WERI-Rb-1 (cell line): Measurements from ENCODE around the gene IFNA17.
"Not testable (repeated sequence)": the region's sequence is repeated elsewhere in the genome, so short reads cannot be mapped to it uniquely, and the experiment has no call there.

Source experiments
- DNase-seq: peaks from one replicate; pipeline ENCODE4 v3.0.0-alpha.2; 2020
- H3K27ac ChIP-seq: fragments of 250-450 bp; sonication (Bioruptor Pico); 2 replicates; pipeline ENCODE4 v1.5.1; 2020; ENCODE audit warnings: mild to moderate bottlenecking, moderate library complexity
- H3K27me3 ChIP-seq: fragments of 250-450 bp; sonication (Bioruptor Pico); 2 replicates; pipeline ENCODE4 v1.5.1; 2021; ENCODE audit warnings: mild to moderate bottlenecking, low read depth, moderate library complexity; ENCODE audit not compliant: insufficient read depth, severe bottlenecking
- H3K36me3 ChIP-seq: fragments of 250-450 bp; sonication (Bioruptor Pico); 2 replicates; pipeline ENCODE4 v1.5.1; 2020; ENCODE audit warnings: mild to moderate bottlenecking, moderate library complexity
- H3K4me3 ChIP-seq: 2 replicates; pipeline ENCODE4 v1.5.1; 2011; ENCODE audit warnings: low read depth, mild to moderate bottlenecking, control low read depth, low read length
- H3K9me3 ChIP-seq: fragments of 250-450 bp; sonication (Bioruptor Pico); 2 replicates; pipeline ENCODE4 v1.5.1; 2021; ENCODE audit warnings: mild to moderate bottlenecking, moderate library complexity; ENCODE audit not compliant: severe bottlenecking
- CTCF ChIP-seq: IDR thresholded peaks from 2 replicates; pipeline ENCODE4 v1.5.1; 2011; ENCODE audit warnings: low read depth, mild to moderate bottlenecking, control low read depth, inconsistent platforms, low read length

Gene IFNA17

DNA sequence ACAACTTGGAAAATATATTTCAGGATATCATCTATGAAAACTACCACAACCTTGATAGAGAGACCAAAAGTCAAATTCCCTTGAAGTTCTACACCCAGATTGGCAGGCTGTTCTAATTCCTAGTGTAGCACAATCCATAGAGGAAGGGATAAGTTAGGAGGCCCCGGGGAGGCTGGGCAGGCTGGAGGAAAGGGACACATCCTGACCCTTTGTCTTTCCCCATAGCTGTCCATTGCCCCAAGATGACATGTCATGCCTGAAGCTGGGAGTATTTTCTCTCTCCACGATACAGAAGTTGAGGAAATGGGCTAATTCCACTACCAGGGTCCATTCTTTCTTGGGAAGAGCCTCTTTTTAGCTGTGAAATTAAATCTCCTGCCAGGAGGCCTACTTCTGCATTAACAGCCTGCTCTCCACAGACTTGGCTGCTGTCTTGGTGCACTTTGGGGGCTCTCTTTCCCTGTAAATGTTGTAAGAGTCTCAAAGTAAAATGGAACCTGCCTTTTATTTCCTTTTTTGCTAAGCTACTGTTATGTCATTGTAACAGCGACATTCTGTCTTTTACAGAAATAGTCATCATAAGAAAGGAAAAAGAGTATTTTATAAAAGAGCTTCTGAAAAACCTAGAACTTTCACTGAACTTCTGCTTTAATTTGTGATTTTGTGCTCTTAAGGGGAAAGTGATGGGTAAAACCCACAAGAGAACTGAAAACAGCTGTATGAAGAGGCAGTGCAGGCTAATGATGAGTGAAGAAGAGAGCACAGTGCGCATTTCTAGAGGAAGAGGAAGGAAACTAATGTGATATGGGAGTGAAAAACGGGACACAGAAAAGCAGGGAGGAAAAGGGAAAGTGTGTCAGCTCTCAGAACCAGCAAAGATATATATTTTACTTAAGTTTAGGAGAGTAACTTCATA is 14.4 kb downstream of the IFNA17 start:
- DNase-seq, H3K4me3 ChIP-seq, H3K27ac ChIP-seq, H3K9me3 ChIP-seq, H3K27me3 ChIP-seq, H3K36me3 ChIP-seq: not testable (repeated sequence)
- peak; percentile 56 for TF ChIP-seq CTCF

- not testable (repeated sequence) for H3K9me3 ChIP-seq, H3K4me3 ChIP-seq, H3K36me3 ChIP-seq, H3K27me3 ChIP-seq, DNase-seq, H3K27ac ChIP-seq
Observed at GRCh38 chr9:21212160-21212559, 15.9 kb downstream of the IFNA17 start.

- H3K27ac ChIP-seq, H3K9me3 ChIP-seq, H3K4me3 ChIP-seq, DNase-seq, H3K36me3 ChIP-seq, H3K27me3 ChIP-seq: not testable (repeated sequence)
Observed at GRCh38 chr9:21210782-21211181, 17.2 kb downstream of the IFNA17 start.

GRCh38 chr9:21210311-21210710 is 17.7 kb downstream of the IFNA17 start:
- Histone ChIP-seq H3K27ac (no peak overlapping the region), H3K9me3 (no peaks in the 10 kb centered on the region), H3K36me3 (no peaks in the 10 kb centered on the region), H3K27me3 (peaks cover 7% of the 10 kb centered on the region), H3K4me3 (no peak overlapping the region)
- no peak for DNase-seq
- no peak for TF ChIP-seq CTCF

DNA sequence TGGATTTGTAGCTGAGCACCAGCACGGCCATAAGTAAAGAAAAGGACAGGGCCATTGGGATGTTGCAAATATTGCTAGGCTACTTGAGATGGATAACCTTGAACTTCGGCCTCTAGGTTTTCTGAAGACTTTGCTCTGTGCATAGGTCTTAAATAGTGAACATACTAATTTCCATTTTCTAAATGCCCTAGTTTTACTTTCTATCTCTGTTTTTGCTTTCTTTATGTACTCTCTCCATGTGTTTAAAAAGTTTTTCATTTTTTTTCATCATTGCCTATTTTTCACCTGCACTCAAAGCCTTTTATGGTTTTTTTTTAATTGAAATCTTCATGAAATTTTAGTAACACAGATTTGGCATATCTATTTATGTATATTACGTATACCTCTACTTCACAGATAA is 21.0 kb downstream of the IFNA17 start, which contains the start of gene IFNA10:
TSS of gene IFNA10 (minus strand) at position 101 of the 400 bp plus-strand sequence. CDS start at position 55, 46 bp downstream.
- H3K27ac ChIP-seq, H3K9me3 ChIP-seq, H3K4me3 ChIP-seq, H3K27me3 ChIP-seq, H3K36me3 ChIP-seq, DNase-seq: not testable (repeated sequence)

- H3K27me3 ChIP-seq, result no peaks in the 10 kb centered on the region
- no peaks in the 10 kb centered on the region for H3K9me3 ChIP-seq
- no peak for DNase-seq
- TF ChIP-seq CTCF, result no peak
- H3K4me3 ChIP-seq, result no peak overlapping the region
- H3K36me3 ChIP-seq, result no peaks in the 10 kb centered on the region
- no peak overlapping the region for H3K27ac ChIP-seq
Observed at GRCh38 chr9:21205204-21205603, 22.8 kb downstream of the IFNA17 start.

DNA sequence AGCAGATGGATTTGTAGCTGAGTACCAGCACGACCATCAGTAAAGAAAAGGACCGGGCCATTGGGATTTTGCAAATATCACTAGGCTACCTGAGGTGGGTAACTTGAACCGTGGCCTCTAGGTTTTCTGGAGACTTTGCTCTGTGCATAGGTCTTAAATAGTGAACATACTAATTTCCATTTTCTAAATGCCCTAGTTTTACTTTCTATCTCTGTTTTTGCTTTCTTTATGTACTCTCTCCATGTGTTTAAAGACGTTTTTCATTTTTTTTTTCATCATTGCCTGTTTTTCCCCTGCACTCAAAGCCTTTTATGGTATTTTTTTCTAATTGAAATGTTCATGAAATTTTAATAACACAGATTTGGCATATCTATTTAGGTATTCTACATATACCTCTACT is 25.9 kb downstream of the IFNA17 start, which contains the start of gene IFNA7:
TSS of gene IFNA7 (minus strand) at position 101 of the 400 bp plus-strand sequence. CDS start at position 61, 40 bp downstream.
- not testable (repeated sequence) for H3K9me3 ChIP-seq, H3K27ac ChIP-seq, H3K4me3 ChIP-seq, DNase-seq, H3K36me3 ChIP-seq, H3K27me3 ChIP-seq
